WTC11 (cell line): ENCODE measurements around the gene MAP1B. TPM values are rescaled to one million over a fixed set of nuclear protein-coding genes. Genes with fewer than 3 reads are reported as not detected.
A peak's percentile ranks its signal among the peaks of the same experiment; 100 is the strongest.

Source experiments
- ATAC-seq: fragments of 200-7000 bp; cut with Tn5 transposase; 2 replicates; pipeline ENCODE4 v1.10.0; 2021; ENCODE audit warnings: mild to moderate bottlenecking, moderate library complexity
- CTCF ChIA-PET: fragments of 300-600 bp; sonication (Branson Sonifier 250); formaldehyde crosslinking; loops from one replicate; lab custom pipeline; 2021; ENCODE audit warnings: antibody characterized with exemption; lab: Charles Lee
- POLR2A ChIA-PET: fragments of 350-600 bp; sonication (Branson Sonifier 250); formaldehyde crosslinking; loops from one replicate; lab custom pipeline; 2021; ENCODE audit warnings: antibody characterized with exemption; lab: Charles Lee
- DNase-seq: peaks from one replicate; pipeline ENCODE4 v3.0.0; 2021; ENCODE audit warnings: low spot score
- H3K27ac Mint-ChIP-seq: 2 replicates; pipeline ENCODE4 v1.8.0; 2021; ENCODE audit warnings: mixed read lengths
- H3K27me3 Mint-ChIP-seq: 2 replicates; pipeline ENCODE4 v1.8.0; 2021; ENCODE audit warnings: low read depth, mild to moderate bottlenecking, moderate library complexity, mixed read lengths
- H3K36me3 Mint-ChIP-seq: 2 replicates; pipeline ENCODE4 v1.8.0; 2021; ENCODE audit warnings: mixed read lengths
- H3K4me1 Mint-ChIP-seq: 2 replicates; pipeline ENCODE4 v1.8.0; 2022; ENCODE audit warnings: mixed read lengths
- H3K4me3 Mint-ChIP-seq: 2 replicates; pipeline ENCODE4 v1.8.0; 2021; ENCODE audit warnings: mild to moderate bottlenecking, moderate library complexity, mixed read lengths
- H3K9me3 Mint-ChIP-seq: 2 replicates; pipeline ENCODE4 v1.8.0; 2021; ENCODE audit warnings: mixed read lengths
- CBFB ChIP-seq: sonication (generic); formaldehyde crosslinking; IDR thresholded peaks from 2 replicates; pipeline ENCODE4 v1.8.1; 2022; ENCODE audit warnings: mild to moderate bottlenecking, low read depth, missing genetic modification reagents
- FOXJ3 ChIP-seq: sonication (generic); formaldehyde crosslinking; IDR thresholded peaks from 2 replicates; pipeline ENCODE4 v1.9.0; 2021; ENCODE audit warnings: missing genetic modification reagents, mild to moderate bottlenecking, borderline replicate concordance
- FOXK1 ChIP-seq: sonication (generic); formaldehyde crosslinking; IDR thresholded peaks from 2 replicates; pipeline ENCODE4 v1.8.0; 2022; ENCODE audit warnings: mild to moderate bottlenecking, moderate library complexity, missing genetic modification reagents
- FOXP1 ChIP-seq: sonication (generic); formaldehyde crosslinking; IDR thresholded peaks from 2 replicates; pipeline ENCODE4 v1.8.0; 2022; ENCODE audit warnings: missing genetic modification reagents, mild to moderate bottlenecking, moderate library complexity, borderline replicate concordance
- GTF2I ChIP-seq: fragments of 250-450 bp; sonication (Bioruptor Pico); conservative IDR thresholded peaks from 2 replicates; pipeline ENCODE4 v1.4.0; 2021; ENCODE audit warnings: mild to moderate bottlenecking
- MXD4 ChIP-seq: fragments of 250-450 bp; sonication (Bioruptor Pico); IDR thresholded peaks from 2 replicates; pipeline ENCODE4 v1.8.0; 2021; ENCODE audit warnings: mild to moderate bottlenecking, moderate library complexity, borderline replicate concordance
- NFE2L1 ChIP-seq: sonication (generic); formaldehyde crosslinking; IDR thresholded peaks from 2 replicates; pipeline ENCODE4 v1.8.1; 2023; ENCODE audit warnings: missing genetic modification reagents
- NFYB ChIP-seq: sonication (generic); formaldehyde crosslinking; conservative IDR thresholded peaks from 2 replicates; pipeline ENCODE4 v1.8.0; 2022; ENCODE audit warnings: low read depth, missing genetic modification reagents
- RELA ChIP-seq: sonication (generic); formaldehyde crosslinking; IDR thresholded peaks from 2 replicates; pipeline ENCODE4 v1.8.1; 2022; ENCODE audit warnings: missing genetic modification reagents, mild to moderate bottlenecking, borderline replicate concordance
- SP1 ChIP-seq: sonication (generic); formaldehyde crosslinking; conservative IDR thresholded peaks from 2 replicates; pipeline ENCODE4 v1.8.1; 2022; ENCODE audit warnings: missing genetic modification reagents
- TEAD1 ChIP-seq: sonication (generic); formaldehyde crosslinking; IDR thresholded peaks from 2 replicates; pipeline ENCODE4 v1.8.0; 2022; ENCODE audit warnings: mild to moderate bottlenecking, missing genetic modification reagents
- total RNA-seq: library from RNA; stranded (reverse); gene quantifications from 3 replicates; pipeline ENCODE4 v1.2.3, GENCODE V29; 2021
- TF ChIP-seq, protein P1 (sequence below): sonication (generic); formaldehyde crosslinking; IDR thresholded peaks from 2 replicates; pipeline ENCODE4 v1.8.0; 2022; ENCODE audit warnings: mild to moderate bottlenecking, missing genetic modification reagents
- TF ChIP-seq, protein P2 (sequence below): fragments of 250-450 bp; sonication (Bioruptor Pico); IDR thresholded peaks from 2 replicates; pipeline ENCODE4 v2.1.2; 2022; ENCODE audit warnings: mild to moderate bottlenecking, moderate library complexity
- TF ChIP-seq, protein P3 (sequence below): sonication (generic); formaldehyde crosslinking; IDR thresholded peaks from 2 replicates; pipeline ENCODE4 v1.8.1; 2022; ENCODE audit warnings: low read depth, missing genetic modification reagents, borderline replicate concordance
- TF ChIP-seq, protein P4 (sequence below): sonication (generic); formaldehyde crosslinking; IDR thresholded peaks from 2 replicates; pipeline ENCODE4 v1.8.1; 2023; ENCODE audit warnings: mild to moderate bottlenecking, moderate library complexity, missing genetic modification reagents
- TF ChIP-seq, protein P5 (sequence below): sonication (generic); formaldehyde crosslinking; IDR thresholded peaks from 2 replicates; pipeline ENCODE4 v1.8.1; 2023; ENCODE audit warnings: mild to moderate bottlenecking, missing genetic modification reagents, borderline replicate concordance
- TF ChIP-seq, protein P6 (sequence below): sonication (generic); formaldehyde crosslinking; IDR thresholded peaks from 2 replicates; pipeline ENCODE4 v1.8.0; 2023; ENCODE audit warnings: missing genetic modification reagents, mild to moderate bottlenecking, borderline replicate concordance
- TF ChIP-seq, protein P7 (sequence below): sonication (generic); formaldehyde crosslinking; IDR thresholded peaks from 2 replicates; pipeline ENCODE4 v1.8.1; 2022; ENCODE audit warnings: mild to moderate bottlenecking, moderate library complexity, missing genetic modification reagents

Gene MAP1B
- total RNA-seq, 1 experiment from 2014 or later = 95.0 TPM

DNA sequence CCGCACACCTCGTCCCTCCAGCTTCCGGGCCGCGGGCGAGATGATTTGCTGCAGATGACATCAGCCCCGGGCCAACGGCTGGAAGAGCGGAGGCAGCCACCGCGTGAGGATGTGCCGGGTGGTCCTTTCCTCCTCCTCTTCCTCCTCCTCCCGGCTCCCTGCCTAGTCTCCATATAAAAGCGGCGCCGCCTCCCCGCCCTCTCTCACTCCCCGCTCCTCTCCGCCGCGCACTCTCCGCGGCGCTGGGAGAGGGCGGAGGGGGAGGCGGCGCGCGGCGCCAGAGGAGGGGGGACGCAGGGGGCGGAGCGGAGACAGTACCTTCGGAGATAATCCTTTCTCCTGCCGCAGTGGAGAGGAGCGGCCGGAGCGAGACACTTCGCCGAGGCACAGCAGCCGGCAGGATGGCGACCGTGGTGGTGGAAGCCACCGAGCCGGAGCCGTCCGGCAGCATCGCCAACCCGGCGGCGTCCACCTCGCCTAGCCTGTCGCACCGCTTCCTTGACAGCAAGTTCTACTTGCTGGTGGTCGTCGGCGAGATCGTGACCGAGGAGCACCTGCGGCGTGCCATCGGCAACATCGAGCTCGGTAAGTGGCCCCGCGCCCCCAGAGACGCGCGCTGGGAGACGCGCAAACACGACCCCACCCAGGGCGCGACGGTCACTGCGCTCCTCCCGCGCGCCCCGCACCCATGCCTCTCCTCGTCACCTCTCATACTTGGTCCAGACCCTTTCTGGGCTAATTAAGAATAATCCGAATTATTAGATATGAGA lies at the start of gene MAP1B (continued):
- TF ChIP-seq, protein P1, sequence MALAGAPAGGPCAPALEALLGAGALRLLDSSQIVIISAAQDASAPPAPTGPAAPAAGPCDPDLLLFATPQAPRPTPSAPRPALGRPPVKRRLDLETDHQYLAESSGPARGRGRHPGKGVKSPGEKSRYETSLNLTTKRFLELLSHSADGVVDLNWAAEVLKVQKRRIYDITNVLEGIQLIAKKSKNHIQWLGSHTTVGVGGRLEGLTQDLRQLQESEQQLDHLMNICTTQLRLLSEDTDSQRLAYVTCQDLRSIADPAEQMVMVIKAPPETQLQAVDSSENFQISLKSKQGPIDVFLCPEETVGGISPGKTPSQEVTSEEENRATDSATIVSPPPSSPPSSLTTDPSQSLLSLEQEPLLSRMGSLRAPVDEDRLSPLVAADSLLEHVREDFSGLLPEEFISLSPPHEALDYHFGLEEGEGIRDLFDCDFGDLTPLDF = no peak
- TF ChIP-seq, protein P2, sequence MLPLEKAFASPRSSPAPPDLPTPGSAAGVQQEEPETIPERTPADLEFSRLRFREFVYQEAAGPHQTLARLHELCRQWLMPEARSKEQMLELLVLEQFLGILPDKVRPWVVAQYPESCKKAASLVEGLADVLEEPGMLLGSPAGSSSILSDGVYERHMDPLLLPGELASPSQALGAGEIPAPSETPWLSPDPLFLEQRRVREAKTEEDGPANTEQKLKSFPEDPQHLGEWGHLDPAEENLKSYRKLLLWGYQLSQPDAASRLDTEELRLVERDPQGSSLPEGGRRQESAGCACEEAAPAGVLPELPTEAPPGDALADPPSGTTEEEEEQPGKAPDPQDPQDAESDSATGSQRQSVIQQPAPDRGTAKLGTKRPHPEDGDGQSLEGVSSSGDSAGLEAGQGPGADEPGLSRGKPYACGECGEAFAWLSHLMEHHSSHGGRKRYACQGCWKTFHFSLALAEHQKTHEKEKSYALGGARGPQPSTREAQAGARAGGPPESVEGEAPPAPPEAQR (CRISPR knock-in tag) = no peak
- TF ChIP-seq MXD4 (CRISPR knock-in tag) (no peak), SP1 (CRISPR knock-in tag) (peak; percentile 53; the same call in 1 of the 2 replicates), NFE2L1 (CRISPR knock-in tag) (peak; percentile 13; the same call in 1 of the 2 replicates), NFYB (CRISPR knock-in tag) (peak; percentile 48), FOXK1 (CRISPR knock-in tag) (peak; percentile 33)
- TF ChIP-seq, protein P3, sequence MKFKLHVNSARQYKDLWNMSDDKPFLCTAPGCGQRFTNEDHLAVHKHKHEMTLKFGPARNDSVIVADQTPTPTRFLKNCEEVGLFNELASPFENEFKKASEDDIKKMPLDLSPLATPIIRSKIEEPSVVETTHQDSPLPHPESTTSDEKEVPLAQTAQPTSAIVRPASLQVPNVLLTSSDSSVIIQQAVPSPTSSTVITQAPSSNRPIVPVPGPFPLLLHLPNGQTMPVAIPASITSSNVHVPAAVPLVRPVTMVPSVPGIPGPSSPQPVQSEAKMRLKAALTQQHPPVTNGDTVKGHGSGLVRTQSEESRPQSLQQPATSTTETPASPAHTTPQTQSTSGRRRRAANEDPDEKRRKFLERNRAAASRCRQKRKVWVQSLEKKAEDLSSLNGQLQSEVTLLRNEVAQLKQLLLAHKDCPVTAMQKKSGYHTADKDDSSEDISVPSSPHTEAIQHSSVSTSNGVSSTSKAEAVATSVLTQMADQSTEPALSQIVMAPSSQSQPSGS (CRISPR knock-in tag) = no peak
- TF ChIP-seq, protein P4, sequence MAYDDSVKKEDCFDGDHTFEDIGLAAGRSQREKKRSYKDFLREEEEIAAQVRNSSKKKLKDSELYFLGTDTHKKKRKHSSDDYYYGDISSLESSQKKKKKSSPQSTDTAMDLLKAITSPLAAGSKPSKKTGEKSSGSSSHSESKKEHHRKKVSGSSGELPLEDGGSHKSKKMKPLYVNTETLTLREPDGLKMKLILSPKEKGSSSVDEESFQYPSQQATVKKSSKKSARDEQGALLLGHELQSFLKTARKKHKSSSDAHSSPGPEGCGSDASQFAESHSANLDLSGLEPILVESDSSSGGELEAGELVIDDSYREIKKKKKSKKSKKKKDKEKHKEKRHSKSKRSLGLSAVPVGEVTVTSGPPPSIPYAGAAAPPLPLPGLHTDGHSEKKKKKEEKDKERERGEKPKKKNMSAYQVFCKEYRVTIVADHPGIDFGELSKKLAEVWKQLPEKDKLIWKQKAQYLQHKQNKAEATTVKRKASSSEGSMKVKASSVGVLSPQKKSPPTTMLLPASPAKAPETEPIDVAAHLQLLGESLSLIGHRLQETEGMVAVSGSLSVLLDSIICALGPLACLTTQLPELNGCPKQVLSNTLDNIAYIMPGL (CRISPR knock-in tag) = no peak; the same call in 1 of the 2 replicates
- TF ChIP-seq, protein P5, sequence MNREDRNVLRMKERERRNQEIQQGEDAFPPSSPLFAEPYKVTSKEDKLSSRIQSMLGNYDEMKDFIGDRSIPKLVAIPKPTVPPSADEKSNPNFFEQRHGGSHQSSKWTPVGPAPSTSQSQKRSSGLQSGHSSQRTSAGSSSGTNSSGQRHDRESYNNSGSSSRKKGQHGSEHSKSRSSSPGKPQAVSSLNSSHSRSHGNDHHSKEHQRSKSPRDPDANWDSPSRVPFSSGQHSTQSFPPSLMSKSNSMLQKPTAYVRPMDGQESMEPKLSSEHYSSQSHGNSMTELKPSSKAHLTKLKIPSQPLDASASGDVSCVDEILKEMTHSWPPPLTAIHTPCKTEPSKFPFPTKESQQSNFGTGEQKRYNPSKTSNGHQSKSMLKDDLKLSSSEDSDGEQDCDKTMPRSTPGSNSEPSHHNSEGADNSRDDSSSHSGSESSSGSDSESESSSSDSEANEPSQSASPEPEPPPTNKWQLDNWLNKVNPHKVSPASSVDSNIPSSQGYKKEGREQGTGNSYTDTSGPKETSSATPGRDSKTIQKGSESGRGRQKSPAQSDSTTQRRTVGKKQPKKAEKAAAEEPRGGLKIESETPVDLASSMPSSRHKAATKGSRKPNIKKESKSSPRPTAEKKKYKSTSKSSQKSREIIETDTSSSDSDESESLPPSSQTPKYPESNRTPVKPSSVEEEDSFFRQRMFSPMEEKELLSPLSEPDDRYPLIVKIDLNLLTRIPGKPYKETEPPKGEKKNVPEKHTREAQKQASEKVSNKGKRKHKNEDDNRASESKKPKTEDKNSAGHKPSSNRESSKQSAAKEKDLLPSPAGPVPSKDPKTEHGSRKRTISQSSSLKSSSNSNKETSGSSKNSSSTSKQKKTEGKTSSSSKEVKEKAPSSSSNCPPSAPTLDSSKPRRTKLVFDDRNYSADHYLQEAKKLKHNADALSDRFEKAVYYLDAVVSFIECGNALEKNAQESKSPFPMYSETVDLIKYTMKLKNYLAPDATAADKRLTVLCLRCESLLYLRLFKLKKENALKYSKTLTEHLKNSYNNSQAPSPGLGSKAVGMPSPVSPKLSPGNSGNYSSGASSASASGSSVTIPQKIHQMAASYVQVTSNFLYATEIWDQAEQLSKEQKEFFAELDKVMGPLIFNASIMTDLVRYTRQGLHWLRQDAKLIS (CRISPR knock-in tag) = no peak; the same call in 1 of the 2 replicates

DNA sequence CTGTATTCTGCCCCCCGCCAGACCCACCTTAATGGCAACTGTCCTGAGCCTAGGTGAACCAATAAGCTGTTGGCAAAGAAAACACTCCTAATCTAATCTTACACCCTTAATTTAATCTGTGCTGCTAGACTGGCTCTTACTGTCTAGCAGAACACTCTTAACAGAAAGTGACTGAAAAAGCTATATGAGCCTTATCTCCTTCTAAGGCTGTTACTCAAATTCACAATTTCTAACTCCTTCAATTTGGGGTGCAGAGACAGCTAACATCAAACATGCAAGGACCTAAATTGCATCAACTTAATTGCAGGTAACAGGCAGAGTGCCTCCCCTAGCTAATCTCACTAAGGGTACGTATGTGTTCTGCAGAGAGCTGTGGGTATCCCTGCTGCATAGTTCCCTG lies 49.5 kb upstream of the MAP1B start:
- no peak for ATAC-seq
- CTCF ChIA-PET = no interaction called here
- no peak overlapping the region for H3K27ac Mint-ChIP-seq
- no peak overlapping the region for H3K4me3 Mint-ChIP-seq
- H3K9me3 Mint-ChIP-seq = no peaks in the 10 kb centered on the region
- peaks cover 2% of the 10 kb centered on the region; the same call in 1 of the 2 replicates for H3K27me3 Mint-ChIP-seq
- DNase-seq = no peak
- no peaks in the 10 kb centered on the region for H3K36me3 Mint-ChIP-seq
- POLR2A ChIA-PET = no interaction called here
- H3K4me1 Mint-ChIP-seq = no peaks in the 10 kb centered on the region
- TF ChIP-seq FOXJ3 (CRISPR knock-in tag) (no peak), FOXP1 (no peak), TEAD1 (CRISPR knock-in tag) (no peak), GTF2I (no peak), CBFB (CRISPR knock-in tag) (no peak), SP1 (CRISPR knock-in tag) (no peak), RELA (CRISPR knock-in tag) (no peak)
- TF ChIP-seq, protein P6, sequence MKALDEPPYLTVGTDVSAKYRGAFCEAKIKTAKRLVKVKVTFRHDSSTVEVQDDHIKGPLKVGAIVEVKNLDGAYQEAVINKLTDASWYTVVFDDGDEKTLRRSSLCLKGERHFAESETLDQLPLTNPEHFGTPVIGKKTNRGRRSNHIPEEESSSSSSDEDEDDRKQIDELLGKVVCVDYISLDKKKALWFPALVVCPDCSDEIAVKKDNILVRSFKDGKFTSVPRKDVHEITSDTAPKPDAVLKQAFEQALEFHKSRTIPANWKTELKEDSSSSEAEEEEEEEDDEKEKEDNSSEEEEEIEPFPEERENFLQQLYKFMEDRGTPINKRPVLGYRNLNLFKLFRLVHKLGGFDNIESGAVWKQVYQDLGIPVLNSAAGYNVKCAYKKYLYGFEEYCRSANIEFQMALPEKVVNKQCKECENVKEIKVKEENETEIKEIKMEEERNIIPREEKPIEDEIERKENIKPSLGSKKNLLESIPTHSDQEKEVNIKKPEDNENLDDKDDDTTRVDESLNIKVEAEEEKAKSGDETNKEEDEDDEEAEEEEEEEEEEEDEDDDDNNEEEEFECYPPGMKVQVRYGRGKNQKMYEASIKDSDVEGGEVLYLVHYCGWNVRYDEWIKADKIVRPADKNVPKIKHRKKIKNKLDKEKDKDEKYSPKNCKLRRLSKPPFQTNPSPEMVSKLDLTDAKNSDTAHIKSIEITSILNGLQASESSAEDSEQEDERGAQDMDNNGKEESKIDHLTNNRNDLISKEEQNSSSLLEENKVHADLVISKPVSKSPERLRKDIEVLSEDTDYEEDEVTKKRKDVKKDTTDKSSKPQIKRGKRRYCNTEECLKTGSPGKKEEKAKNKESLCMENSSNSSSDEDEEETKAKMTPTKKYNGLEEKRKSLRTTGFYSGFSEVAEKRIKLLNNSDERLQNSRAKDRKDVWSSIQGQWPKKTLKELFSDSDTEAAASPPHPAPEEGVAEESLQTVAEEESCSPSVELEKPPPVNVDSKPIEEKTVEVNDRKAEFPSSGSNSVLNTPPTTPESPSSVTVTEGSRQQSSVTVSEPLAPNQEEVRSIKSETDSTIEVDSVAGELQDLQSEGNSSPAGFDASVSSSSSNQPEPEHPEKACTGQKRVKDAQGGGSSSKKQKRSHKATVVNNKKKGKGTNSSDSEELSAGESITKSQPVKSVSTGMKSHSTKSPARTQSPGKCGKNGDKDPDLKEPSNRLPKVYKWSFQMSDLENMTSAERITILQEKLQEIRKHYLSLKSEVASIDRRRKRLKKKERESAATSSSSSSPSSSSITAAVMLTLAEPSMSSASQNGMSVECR (CRISPR knock-in tag) = no peak
- TF ChIP-seq, protein P7, sequence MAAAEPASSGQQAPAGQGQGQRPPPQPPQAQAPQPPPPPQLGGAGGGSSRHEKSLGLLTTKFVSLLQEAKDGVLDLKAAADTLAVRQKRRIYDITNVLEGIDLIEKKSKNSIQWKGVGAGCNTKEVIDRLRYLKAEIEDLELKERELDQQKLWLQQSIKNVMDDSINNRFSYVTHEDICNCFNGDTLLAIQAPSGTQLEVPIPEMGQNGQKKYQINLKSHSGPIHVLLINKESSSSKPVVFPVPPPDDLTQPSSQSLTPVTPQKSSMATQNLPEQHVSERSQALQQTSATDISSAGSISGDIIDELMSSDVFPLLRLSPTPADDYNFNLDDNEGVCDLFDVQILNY = no peak
- TF ChIP-seq, protein P1 = no peak
